ENCODE data around the gene ROPN1L.

ROPN1L gene

DNA sequence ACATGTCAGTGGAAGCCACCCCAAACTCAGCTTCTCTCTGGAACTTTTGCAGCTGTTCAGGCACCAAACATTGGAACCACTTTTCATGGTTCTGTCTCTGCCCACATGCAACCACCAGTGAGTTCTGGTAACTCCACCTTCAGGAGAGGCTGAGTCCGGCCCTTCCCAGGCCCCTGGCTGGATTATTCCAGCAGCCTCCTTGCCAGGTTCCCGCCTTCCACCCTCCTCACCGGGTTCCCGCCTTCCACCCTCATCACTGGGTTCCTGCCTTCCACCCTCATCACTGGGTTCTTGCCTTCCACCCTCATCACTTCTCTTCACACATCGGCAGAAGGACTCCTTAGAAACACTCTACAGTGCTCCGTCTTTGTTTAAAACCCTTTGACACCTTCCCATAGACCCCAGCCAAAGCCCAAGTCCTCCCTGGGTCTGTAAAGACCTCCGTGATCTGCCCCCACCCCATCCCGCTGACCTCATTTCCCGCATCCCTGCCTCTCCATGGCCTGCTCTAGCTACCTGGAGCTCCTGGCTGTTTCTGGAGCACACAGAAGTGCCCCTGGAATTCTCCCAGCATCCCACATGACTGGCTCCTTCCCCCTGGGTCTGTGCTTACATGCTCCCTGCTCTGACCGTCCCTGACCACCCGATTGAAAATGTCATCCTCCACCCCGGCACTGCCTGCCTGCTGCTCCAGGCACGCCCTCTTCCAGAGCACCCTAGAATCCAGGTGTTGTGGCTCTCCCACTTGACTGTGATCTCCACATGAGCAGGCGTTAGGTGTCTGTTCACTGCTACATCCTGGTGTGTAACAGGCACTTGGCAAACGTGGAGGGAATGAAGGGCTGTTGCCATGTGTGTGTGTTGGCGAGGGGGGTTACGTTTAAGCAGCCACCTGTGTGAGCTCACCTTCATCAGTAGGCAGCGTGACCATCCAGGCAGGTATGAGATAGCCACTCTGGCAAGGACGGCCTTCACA is 17.7 kb downstream of the ROPN1L start:
- no peak for FAIRE-seq

DNA sequence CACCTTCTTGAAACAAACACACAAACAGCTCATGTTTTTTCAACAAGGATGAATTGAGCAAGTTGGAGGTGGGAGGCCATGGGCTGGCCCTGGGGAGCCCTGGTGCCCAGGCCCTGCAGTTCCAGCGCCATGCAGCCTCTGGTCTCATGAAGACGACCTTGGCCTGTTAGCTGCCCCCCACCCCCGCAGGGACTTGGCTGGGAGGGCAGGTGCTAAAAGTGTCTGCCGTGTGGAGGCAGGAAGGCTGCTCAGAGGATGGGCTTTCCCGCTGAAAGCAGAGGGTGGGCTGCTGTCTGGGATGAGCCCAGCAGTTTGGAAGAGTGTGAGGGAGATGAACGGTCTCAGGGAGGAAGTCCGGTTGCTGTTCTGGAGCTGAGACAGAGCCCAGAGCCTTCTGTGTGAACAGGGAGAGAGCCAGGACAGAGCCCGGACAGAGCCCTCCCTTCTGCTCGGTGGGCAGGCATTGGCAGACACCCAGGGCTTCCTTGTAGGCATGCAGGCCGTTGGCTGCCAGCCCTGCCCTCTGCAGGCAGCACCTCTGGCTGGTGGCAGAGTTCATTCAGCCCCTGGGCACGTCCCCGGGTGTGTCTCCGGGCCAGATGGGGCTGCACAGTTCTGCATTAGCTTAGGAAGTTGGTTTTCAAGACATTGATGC is 18.7 kb downstream of the ROPN1L start:
- FAIRE-seq: no peak

DNA sequence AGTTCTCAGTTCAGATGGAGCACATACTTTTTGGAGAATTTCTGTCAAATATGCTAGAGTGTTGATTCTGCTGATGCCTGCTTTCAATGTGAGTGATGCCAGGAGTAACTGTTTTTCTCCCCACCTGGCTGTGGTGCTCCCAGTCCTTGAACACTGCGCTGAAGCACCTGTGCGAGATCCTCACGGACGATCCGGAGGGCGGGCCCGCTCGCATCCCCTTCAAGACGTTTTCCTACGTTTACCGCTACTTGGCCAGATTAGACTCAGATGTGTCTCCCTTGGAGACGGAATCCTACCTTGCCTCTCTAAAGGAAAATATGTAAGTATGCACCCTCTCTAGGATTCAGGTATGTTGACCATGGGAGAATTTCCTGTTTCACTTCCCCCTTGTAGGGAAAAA is 19.4 kb downstream of the ROPN1L start:
- FAIRE-seq: no peak

DNA sequence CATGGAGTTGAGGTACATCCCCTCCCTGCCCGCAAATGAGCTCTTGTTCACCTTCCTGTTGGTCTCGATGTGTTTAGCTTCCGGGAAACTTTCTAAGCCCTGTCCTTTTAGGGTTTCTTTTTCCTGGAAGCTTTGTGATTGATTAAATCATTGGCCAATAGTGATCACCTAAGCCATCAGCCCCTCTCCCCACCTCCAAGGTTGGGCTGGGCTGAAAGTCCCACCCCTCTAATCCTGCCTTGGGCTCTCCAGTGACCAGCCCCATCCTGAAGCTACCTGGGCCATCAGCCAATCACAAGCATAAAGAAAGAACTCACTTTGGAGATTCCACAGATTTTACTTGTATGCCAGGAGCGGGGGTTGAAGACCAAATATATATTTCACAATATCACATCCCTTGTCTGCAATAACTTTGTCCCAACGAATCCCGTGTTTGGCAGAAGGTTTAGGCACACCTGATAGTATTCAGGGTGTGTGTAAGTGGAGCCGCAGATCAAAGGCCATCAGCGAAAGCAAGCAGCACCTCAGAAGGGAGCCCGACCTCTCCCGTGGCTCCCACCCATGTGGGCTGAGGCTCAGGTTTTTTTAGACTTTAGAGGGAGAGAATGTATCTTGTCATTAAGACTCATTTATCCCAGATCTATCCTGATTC is 20.4 kb downstream of the ROPN1L start:
- FAIRE-seq: no peak

DNA sequence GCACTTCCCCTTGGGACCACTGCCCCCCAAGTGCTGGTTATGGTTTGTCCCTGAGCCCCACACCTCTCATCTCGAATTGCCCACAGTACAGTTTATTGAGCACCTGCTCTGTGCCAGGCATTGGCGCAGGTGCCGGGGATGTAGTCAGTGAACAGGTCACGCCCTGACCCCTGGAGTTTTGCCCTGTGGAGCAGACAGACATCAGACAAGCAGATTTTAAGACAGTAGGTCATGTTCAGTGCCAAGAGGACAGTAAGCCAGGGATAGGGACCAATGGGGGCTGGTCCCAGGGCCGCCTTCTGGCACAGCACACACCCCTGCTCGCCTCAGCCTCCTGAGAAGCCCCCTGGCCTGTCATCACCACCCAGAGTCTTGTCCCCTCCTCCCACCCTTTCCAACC is 21.9 kb downstream of the ROPN1L start:
- FAIRE-seq: no peak

DNA sequence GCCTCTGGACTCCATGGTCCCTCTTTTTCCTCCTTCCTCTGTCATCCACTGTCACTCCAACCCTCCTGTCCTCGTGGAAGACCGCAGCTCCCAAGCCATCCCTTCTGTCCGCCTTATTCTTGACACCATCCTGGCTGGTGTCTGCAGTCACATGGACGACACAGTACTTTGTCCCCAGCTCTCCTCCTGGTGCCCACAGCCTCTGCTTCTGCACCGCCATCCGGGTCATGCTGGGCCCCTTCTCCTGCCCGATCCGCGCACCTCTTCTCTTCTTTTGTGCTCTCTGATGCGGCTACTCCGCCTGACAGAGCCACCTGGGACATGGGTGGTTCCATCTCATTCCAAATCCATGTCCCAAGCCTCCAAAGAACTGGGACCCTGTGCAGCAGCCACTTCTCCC is 22.5 kb downstream of the ROPN1L start:
- FAIRE-seq: no peak

DNA sequence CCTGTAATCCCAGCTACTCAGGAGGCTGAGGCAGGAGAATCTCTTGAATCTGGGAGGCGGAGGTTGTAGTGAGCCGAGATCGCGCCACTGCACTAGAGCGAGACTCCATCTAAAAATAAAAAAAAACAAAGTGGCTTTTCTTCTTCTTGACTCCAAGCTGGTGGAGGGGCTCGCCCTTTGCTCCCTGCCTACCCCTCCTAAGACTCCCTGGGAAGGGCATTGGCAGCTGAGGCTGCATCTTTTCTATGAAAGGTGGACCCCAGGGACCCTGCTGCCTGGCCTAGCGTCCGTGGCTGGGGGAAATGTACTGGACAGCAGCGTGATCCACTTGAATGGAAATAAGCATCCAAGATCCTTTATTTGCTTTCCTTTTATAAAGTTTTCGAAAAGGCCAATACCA is 24.0 kb downstream of the ROPN1L start:
- no peak for FAIRE-seq

DNA sequence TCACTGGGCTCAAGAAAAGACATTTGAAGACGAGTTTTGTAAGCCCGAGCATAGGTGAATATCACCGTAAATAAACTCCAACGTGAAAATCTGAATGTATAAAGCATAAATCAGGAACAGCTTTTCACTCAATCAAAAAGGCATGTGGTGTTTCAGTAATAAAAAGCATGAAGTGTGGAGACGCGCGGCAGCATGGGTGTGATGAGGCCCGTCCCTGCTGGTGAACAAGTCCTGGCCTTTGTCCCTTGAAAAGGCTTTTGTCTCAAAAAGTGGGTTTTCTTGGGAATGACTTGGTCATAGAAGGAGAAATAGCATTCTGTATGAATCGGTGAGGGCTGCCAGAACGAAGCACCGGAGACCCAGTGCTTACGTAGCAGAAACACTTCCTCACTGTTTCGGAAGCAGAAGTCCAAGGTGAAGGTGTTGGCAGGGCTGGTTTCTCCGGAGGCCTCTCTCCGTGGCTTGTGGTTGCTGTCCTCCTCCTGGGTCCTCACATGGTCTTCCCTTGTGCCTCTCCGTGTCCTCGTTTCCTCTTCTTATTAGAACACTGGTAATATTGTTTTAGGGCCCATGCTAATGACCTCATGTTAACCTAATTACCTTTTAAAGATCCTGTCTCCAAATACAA is 24.9 kb downstream of the ROPN1L start:
- FAIRE-seq: no peak

DNA sequence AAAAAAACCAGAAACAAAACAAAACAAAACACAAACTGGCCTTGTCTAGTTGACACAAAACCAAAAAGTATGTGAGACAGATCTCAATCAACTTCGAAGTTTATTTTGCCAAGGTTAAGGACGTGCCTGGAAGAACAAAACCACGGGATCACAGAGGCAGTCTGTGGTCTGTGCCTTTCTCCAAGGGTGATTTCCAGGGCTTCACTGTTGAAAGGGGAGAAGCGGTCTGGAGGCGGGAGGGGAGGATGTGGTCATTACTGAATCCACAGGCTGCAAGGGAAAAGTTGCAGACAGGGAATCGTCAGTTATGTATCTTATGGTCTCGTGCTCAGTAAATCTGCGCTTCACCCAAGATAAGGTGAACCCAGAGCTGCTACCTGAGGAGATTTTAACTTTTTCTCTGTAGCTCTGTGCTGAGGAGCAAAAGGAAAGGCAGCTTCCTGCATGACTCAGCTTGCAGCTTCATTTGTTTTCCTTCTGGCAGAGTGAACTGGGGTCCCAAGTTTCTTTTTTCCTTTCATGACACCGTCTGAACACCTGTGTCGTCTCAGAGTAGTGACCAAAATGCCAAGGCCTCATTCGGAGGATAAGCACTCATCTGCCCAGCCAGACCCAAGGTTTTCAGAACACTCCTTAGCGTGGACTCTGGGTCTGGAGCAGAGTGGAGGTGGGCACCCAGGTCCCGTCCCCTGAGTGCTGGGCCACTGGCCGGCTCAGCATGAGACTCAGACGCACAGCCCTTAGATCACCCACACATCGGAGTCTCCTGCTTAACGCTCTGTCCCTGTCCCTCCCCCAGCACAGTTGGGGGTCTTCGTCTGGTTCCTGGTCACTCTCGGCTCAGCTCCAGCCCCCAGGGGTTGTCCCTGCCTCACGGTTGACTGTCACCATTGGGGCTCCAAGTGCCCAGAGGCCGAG is 25.9 kb downstream of the ROPN1L start:
- FAIRE-seq: no peak

DNA sequence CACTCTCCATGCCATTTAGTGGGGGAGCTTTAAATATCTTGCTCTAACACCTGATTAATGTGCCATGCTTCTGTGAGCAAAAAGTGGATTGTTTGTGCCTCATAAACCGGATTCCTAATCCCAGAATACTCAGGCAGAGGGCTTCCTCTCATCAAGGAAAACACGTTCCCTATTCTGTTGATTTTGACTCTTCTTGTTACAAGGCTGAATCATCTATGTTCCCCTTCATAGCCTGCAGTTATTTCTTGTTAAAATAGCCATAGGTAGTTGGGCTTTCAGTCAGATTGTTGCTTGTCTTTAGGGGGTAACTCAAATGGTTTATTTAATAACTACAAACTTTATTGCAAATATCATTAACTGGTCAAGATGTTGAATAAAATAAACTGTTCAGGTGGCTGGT is 26.6 kb downstream of the ROPN1L start:
- FAIRE-seq: no peak

DNA sequence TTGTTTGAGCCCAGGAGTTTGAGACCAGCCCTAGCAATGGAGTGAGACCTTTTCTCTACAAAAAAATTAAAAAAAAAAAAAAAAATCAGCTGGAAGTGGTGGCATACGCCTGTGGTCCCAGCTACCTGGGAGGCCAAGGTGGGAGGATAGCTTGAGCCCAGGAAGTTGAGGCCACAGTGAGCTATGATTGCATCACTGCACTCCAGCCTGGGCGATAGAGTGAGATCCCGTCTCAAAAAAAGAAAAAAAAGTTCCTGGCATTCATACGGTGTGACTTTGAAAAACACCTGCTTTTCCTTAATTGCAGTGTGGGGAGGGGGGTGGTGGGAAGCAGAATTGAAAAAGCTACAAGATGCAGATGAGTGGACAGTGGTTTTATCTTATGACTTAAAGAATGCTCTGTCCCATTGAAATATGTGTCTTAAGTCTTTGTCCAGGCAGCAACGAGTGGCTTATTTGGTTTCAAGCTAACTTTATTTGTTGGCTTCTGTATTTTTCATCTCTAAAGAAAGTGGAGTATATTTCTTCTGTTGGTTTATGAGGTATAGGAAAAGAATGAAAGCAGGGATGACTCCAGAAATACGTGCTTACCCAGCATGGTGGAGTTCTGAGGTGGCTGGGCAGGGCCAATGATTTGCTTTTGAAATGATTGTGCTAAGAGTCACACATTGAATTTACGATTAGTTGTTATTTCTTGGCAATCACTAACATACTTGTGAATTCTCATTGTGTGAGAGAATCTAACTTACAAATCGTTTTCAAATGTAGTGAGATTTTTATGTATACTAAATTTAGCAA is 27.8 kb downstream of the ROPN1L start:
- no peak for FAIRE-seq

DNA sequence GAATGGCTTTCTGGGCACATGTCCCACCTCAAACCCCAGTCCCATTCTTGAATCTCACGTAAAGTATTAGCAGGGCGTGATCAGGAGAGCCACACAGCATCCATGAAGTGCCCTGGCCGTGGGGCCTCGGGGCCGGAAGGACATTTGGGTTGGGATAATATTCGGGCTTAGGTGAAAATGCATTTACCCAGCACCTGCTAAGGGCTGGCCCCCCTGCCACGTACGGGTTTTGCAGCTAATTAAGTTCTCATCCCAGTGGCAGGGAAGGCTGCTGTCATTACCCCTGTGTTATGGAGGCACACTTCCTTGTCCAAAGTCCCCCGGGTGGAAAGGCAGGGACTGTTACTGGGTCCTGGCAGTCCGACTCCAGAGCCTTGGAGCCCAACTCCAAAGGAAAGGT is 29.0 kb downstream of the ROPN1L start:
- no peak for FAIRE-seq

DNA sequence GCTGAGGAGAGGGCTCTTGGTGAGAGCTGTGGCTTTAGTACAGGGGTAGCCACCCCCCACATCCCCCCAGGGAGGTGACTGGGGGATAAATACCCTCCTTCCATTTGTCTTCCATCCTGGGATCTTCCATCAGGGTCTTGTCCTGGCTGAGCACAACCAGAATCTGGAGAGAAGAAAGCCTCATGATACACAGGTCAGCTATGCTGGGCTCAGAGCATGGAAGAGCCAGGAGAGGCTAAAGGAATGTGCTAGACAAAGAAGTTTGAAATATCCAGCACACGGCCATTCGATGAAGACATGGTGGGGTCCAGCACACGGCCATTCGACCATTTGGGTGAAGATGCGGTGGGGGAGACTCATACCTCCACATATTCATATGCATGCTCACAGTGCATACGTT is 30.0 kb downstream of the ROPN1L start:
- FAIRE-seq: no peak

DNA sequence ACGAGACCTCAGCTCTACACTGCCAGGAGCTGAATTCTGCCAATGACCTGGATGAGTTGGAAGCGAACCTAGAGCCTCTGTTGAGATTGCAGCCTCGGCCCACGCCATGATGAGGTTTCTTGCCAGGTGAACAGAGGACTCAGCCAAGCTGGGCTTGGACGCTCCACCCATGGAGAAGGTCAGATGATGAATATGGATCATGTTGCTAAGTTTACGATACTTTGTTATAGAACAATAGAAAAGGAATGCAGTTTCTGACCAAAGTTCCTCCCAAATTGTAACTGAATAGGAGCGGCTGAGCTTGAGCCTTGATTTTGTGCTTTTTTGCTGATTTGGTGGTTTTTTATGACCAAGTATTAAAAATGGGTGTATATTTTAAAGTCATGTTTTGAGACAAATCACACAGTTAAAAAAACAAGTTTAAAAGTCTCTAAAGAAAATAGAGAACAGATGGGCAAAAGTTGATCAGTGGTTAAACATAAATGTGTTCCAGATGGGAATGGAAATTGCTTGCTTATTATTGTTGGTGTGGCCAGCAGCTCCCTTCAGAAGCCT is 32.9 kb downstream of the ROPN1L start:
- no peak for FAIRE-seq

DNA sequence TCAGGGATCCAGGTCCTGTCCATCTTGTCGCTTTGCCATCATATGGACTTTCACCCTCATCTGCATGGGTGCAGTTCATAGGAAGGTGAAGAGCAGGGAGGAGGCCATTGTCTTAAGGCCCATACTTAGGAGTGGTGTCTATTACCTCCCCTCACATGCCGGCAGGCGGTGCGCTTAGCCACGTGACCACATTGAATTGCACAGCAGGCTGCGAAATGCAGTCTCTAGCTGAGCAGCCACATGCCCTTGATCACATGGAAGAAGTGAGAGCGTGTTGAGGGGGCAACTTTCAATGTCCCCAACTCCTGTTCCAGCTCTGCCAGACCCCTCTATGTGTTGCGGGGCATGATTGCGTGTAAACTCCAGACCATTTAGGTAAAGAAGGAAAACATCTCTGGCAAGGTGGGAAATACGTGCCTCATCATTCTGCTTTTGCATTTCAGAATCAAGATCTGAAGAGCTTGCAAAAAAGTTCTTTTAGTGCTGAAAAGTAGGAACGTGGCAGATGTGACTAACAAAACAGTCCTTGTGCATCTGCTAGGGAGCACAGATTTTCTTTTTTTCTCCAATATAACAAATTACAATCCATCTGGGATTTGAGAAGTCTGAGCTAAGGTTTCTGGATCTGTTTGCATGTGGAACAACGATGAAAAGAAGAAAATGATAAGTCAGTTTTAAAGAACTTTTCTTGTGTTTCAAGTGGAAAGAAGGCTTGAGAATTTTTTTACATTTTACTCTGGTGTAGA is 34.4 kb downstream of the ROPN1L start:
- FAIRE-seq: no peak

DNA sequence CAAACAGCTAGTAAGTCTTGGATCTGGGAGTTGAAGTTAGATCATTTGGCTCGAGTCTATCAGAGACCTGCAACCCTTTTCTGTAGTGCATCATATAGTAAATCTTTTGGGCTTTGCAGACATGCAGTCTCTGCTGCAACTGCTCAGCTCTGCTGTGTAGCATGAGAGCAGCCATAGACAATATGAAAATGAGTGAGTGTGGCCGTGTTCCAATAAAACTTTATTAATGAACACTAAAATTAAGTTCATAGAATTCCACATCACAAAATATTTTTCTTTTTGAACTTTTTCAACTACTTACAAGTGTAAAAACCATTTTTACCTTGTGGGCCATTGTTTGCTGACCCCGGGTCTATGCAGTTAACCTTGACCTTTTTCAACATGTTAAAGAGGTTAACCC is 35.2 kb downstream of the ROPN1L start:
- no peak for FAIRE-seq

DNA sequence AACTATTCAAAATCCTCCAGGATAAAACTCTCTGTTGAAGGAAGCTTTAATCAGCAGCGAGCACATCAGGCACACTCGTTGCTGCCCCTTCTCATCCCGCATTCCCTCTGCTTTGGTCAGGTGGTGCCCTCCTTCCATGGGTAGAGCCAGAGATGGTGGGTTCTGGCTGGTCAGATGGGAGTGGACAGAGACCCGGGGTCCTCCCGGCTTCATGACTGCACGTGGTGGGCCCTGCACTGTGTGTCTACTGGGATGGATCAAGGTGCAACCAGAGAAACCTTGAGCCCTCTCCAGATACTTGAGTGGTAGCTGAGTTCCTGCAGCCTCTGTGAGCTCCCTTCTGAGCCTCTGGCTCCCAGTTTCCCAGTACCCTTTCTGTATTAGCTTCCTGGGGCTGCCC is 36.3 kb downstream of the ROPN1L start:
- no peak for FAIRE-seq

DNA sequence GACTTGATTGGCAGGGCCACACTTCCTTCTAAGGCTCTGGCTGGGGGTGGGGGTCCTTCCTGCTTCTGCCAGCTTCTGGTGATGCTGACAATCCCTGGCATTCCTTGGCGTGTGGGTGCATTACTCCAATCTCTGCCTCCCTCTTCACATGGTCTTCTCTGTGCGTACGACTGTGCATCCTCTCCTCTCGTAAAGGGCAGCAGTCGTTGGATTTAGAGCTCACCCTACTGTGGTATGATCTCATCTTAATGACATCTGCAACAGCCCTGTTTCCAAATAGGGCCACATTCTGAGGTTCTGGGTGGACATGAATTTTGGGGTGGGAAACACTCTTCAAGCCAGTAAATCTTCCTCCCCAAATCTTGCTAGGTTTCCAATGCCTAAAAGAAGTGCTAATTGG is 36.8 kb downstream of the ROPN1L start:
- no peak for FAIRE-seq

DNA sequence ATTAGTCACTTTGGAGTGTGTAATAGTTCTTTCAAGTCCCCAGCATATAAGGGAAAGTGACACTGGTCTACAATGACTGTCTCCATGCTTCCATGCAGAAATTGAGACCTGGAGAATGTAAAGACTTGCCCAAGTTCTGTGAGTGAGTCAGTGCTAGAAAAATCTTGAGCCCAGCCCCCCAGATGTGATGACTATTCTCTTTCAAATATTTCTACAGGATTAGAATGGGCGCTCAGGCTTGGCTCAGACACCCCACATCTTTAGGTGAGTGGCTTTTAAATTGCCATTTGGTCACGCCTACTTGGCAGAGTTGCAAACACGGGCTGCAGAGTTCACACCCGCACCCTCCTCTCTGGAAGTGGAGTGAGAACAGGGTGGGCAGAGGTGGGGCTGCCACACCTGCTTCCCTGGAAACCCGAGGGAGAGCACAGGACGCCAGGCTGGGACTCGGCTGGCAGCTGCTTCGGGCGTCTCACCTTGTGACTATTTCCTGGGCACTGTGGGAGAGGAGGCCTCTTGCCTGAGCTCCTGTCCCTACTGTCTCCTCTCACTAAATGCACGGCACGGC is 37.6 kb downstream of the ROPN1L start:
- no peak for FAIRE-seq

Data from colon (tissue), 2 donors.